Endodermal cell (in vitro differentiated cells): ENCODE results near the gene PRSS36. TPM values are rescaled to one million over a fixed set of nuclear protein-coding genes. Genes with fewer than 3 reads are reported as not detected.

ENCODE experiments used
- DNase-seq: peaks from one replicate; pipeline ENCODE4 v3.0.0-alpha.2; 2017
- H3K27ac ChIP-seq: 2 replicates; pipeline ENCODE4 v1.5.1; 2013; ENCODE audit warnings: mild to moderate bottlenecking, low read depth, low read length, moderate library complexity
- H3K27me3 ChIP-seq: 2 replicates; pipeline ENCODE4 v1.6.1; 2013; ENCODE audit warnings: mild to moderate bottlenecking, low read length, moderate library complexity; ENCODE audit not compliant: insufficient read depth, control insufficient read depth, poor library complexity, severe bottlenecking
- H3K36me3 ChIP-seq: 2 replicates; pipeline ENCODE4 v1.7.0; 2013; ENCODE audit warnings: mild to moderate bottlenecking, low read length, moderate library complexity; ENCODE audit not compliant: control insufficient read depth, insufficient read depth
- H3K4me1 ChIP-seq: one replicate; pipeline ENCODE4 v1.7.0; 2013; ENCODE audit warnings: low read length; ENCODE audit not compliant: control insufficient read depth, insufficient read depth
- H3K4me3 ChIP-seq: 2 replicates; pipeline ENCODE4 v1.5.1; 2013; ENCODE audit warnings: mild to moderate bottlenecking, low read length, moderate library complexity
- H3K9ac ChIP-seq: 2 replicates; pipeline ENCODE4 v1.6.1; 2013; ENCODE audit warnings: mild to moderate bottlenecking, low read length, moderate library complexity; ENCODE audit not compliant: poor library complexity, severe bottlenecking; ENCODE audit errors: extremely low read depth
- H3K9me3 ChIP-seq: 2 replicates; pipeline ENCODE4 v1.6.1; 2013; ENCODE audit warnings: mild to moderate bottlenecking, low read length, moderate library complexity; ENCODE audit not compliant: control insufficient read depth
- H3K27ac Mint-ChIP-seq: 2 replicates; pipeline ENCODE4 v1.8.0; 2020; ENCODE audit warnings: mixed read lengths
- H3K27me3 Mint-ChIP-seq: 2 replicates; pipeline ENCODE4 v1.8.0; 2021; ENCODE audit warnings: mild to moderate bottlenecking, mixed read lengths; ENCODE audit not compliant: insufficient read depth
- H3K36me3 Mint-ChIP-seq: 2 replicates; pipeline ENCODE4 v1.8.0; 2020; ENCODE audit warnings: low read depth, mixed read lengths
- H3K4me1 Mint-ChIP-seq: 2 replicates; pipeline ENCODE4 v1.8.0; 2020; ENCODE audit warnings: mixed read lengths
- H3K4me3 Mint-ChIP-seq: 2 replicates; pipeline ENCODE4 v1.8.0; 2020; ENCODE audit warnings: mild to moderate bottlenecking, moderate library complexity, mixed read lengths
- H3K9me3 Mint-ChIP-seq: 2 replicates; pipeline ENCODE4 v1.8.0; 2020; ENCODE audit warnings: mild to moderate bottlenecking, mixed read lengths
- WGBS, 2 experiments: methylation state at CpG; one replicate each; pipeline versions ENCODE4 v1.1.5 to v1.1.7; 2013; ENCODE audit warnings: missing lambda C conversion rate in 2 of 2, mixed read lengths in 1 of 2; ENCODE audit not compliant: insufficient coverage in 1 of 2, insufficient read length in 1 of 2; 5-methylcytosine and 5-hydroxymethylcytosine counted together
- total RNA-seq, 2 donors: library from RNA; stranded (reverse); fragmentation: NEBNext Ultra II Directional in 1 of 2; extraction: Animal tissue kit (Norgen Biotek cat#: 25700) in 1 of 2; gene quantifications; 2 replicates in 1 of 2; 3 replicates in 1 of 2; pipeline ENCODE4 v1.2.1, GENCODE V29; 2021
- TF ChIP-seq, protein P1 (sequence below): fragments of 200-600 bp; sonication (generic); conservative IDR thresholded peaks from 2 replicates; pipeline ENCODE4 v1.5.0; 2021; ENCODE audit warnings: antibody characterized with exemption, mild to moderate bottlenecking

The PRSS36 gene
- total RNA-seq, 2 donors from 2014 or later, result 0.22 to 0.71 TPM

- Histone ChIP-seq H3K4me1 (no peaks in the 10 kb centered on the region), H3K27me3 (no peaks in the 10 kb centered on the region), H3K9me3 (no peaks in the 10 kb centered on the region), H3K9ac (no peak overlapping the region), H3K27ac (no peak overlapping the region), H3K36me3 (peaks cover 20% of the 10 kb centered on the region), H3K4me3 (peak overlapping the region; percentile 95)
- peak; percentile 87 for DNase-seq
- 17 to 30% methylated on average over 2 to 13 of the region's 17 CpGs for WGBS, 2 experiments
- Mint-ChIP-seq H3K27ac (peak overlapping the region; percentile 62), H3K9me3 (no peaks in the 10 kb centered on the region), H3K27me3 (no peaks in the 10 kb centered on the region), H3K4me3 (peak overlapping the region; percentile 80), H3K4me1 (peaks cover 3% of the 10 kb centered on the region), H3K36me3 (peaks cover 14% of the 10 kb centered on the region)
- TF ChIP-seq, protein P1, sequence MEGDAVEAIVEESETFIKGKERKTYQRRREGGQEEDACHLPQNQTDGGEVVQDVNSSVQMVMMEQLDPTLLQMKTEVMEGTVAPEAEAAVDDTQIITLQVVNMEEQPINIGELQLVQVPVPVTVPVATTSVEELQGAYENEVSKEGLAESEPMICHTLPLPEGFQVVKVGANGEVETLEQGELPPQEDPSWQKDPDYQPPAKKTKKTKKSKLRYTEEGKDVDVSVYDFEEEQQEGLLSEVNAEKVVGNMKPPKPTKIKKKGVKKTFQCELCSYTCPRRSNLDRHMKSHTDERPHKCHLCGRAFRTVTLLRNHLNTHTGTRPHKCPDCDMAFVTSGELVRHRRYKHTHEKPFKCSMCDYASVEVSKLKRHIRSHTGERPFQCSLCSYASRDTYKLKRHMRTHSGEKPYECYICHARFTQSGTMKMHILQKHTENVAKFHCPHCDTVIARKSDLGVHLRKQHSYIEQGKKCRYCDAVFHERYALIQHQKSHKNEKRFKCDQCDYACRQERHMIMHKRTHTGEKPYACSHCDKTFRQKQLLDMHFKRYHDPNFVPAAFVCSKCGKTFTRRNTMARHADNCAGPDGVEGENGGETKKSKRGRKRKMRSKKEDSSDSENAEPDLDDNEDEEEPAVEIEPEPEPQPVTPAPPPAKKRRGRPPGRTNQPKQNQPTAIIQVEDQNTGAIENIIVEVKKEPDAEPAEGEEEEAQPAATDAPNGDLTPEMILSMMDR, result no peak
Observed at GRCh38 chr16:31093132-31093703, 56.6 kb downstream of the PRSS36 start.

DNA sequence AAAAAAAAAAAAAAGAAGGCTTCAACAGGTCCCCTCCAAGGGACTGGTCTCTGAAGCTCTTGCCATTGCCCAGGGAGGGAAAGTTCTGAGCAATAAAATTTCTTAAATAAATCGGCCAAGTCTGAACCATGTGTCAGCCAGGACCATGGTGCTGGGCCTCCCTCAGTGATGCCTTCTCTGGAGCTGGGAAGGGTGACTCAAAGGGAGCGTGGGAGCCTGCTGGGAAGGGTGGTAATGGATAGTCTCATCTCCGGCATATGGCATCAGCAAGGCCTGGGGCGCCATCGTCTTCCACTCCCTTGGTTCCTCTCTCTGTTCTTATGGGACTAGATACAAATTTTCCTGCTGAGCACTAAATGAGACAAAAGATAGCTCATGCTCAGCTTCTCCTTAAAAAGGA, 57.5 kb downstream of the PRSS36 start:
- no peaks in the 10 kb centered on the region for H3K9me3 Mint-ChIP-seq
- no peak overlapping the region for H3K9ac ChIP-seq
- no peaks in the 10 kb centered on the region for H3K27me3 Mint-ChIP-seq
- H3K27me3 ChIP-seq, result no peaks in the 10 kb centered on the region
- peaks cover 3% of the 10 kb centered on the region for H3K4me1 Mint-ChIP-seq
- H3K27ac ChIP-seq, result no peak overlapping the region
- H3K36me3 Mint-ChIP-seq, result peaks cover 14% of the 10 kb centered on the region
- no peak for DNase-seq
- no peaks in the 10 kb centered on the region for H3K9me3 ChIP-seq
- H3K4me1 ChIP-seq, result no peaks in the 10 kb centered on the region
- WGBS, 2 experiments, result 96 to 100% methylated on average over 5 of the region's 5 CpGs
- H3K36me3 ChIP-seq, result peaks cover 23% of the 10 kb centered on the region
- TF ChIP-seq, protein P1, result no peak
- no peak overlapping the region for H3K27ac Mint-ChIP-seq
- H3K4me3 ChIP-seq, result no peak overlapping the region
- no peak overlapping the region for H3K4me3 Mint-ChIP-seq

- no peak overlapping the region for H3K27ac ChIP-seq
- TF ChIP-seq, protein P1, result no peak
- no peaks in the 10 kb centered on the region for H3K9me3 ChIP-seq
- no peak for DNase-seq
- no peaks in the 10 kb centered on the region for H3K27me3 Mint-ChIP-seq
- no peaks in the 10 kb centered on the region for H3K27me3 ChIP-seq
- peaks cover 1% of the 10 kb centered on the region for H3K4me1 Mint-ChIP-seq
- H3K4me3 ChIP-seq, result no peak overlapping the region
- 98 to 100% methylated on average over 1 to 2 of the region's 2 CpGs for WGBS, 2 experiments
- H3K36me3 ChIP-seq, result peaks cover 23% of the 10 kb centered on the region
- H3K4me1 ChIP-seq, result no peaks in the 10 kb centered on the region
- H3K4me3 Mint-ChIP-seq, result no peak overlapping the region
- H3K9ac ChIP-seq, result no peak overlapping the region
- peaks cover 16% of the 10 kb centered on the region for H3K36me3 Mint-ChIP-seq
- no peaks in the 10 kb centered on the region for H3K9me3 Mint-ChIP-seq
- no peak overlapping the region for H3K27ac Mint-ChIP-seq
Observed at GRCh38 chr16:31090540-31090939, 59.3 kb downstream of the PRSS36 start.
